ENCODE results near the gene DCUN1D4. TPM values are rescaled to one million over a fixed set of nuclear protein-coding genes. Genes with fewer than 3 reads are reported as not detected.

The DCUN1D4 gene
- total RNA-seq, 2 donors from 2014 or later, result 45.6 to 46.7 TPM

DNA sequence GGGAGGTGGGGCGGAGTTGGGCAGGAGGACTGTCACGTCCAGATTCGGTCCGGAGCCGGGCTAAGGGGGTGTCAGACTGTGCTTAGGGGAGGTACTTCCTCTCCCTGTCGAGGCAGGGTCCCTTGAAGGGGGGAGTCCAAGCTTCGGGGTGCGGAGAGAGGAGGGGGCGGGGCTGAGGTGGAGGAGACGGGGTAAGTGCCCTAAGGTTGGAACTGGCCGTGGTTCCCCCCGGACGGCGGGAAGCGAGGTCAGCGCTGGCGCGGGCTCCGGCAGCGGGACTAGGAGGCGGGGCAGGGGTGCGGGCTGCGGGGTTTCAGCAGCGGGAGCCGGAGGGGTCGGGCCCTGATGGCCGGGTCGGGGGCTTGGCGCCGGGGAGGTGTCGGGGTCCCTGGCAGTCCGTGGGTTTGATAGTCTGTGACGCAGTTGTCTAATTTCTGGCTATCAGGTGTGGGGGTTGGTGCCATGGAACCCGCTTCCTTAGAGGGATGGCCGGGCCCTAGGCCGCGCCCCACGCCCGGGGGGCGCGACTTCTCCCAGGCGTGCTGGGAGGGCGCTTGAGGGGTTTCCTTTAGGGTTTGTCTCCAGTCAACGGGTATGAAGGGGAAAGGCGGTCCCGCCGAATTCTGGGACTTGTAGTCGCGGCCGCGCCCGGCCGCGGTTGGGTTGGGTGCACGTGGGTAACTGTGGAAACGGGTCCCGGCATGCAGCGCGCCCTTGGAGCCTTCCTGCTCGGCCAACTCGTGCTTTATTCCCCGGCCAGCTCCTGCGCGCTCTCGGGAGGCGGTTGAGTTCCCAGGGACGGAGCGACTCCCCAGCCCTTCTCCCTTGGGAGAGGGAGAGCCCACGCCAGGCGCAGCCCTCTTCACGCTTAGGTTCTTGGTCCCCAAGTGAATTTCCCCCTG, 1.5 kb downstream of the DCUN1D4 start:
- H3K27ac Mint-ChIP-seq, result peak overlapping the region; percentile 95
- peaks cover 2 to 3% of the 10 kb centered on the region in 2 donors for H3K36me3 Mint-ChIP-seq (ENCODE audit: insufficient read depth in 2 of 2)
- H3K27me3 Mint-ChIP-seq (ENCODE audit: low read depth), result no peaks in the 10 kb centered on the region
- peak; percentile 30 to 32 for ATAC-seq (replicated peaks in 1 of 2)
- H3K4me3 Mint-ChIP-seq, result peak overlapping the region; percentile 84 to 91
- peak; percentile 77 to 78 for DNase-seq
- no peaks in the 10 kb centered on the region for H3K9me3 Mint-ChIP-seq
- H3K4me1 Mint-ChIP-seq (ENCODE audit: low read depth), result peaks cover 36% of the 10 kb centered on the region

DNA sequence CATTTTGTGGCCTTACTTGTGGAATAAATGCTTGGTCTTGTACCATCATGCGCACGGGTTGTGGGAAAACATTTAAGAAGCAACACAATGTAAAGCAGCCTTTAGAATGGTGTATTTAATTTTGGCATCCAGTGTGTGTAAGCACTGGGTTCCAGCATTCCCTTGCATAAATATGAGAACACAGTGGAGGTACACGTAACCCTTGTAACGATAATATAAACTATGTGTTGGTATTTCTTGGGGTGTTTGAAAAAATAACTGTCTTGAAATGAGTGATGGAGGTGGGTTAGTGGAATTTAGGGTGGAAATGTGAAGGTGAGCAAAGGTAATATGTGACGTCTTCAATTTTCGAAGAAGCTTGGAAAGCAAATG, 2.1 kb downstream of the DCUN1D4 start:
- H3K27ac Mint-ChIP-seq, result no peak overlapping the region
- ATAC-seq (replicated peaks in 1 of 2) (no peak), DNase-seq (no peak)
- peak overlapping the region; percentile 84 to 91 for H3K4me3 Mint-ChIP-seq
- H3K9me3 Mint-ChIP-seq, result no peaks in the 10 kb centered on the region
- H3K27me3 Mint-ChIP-seq (ENCODE audit: low read depth), result no peaks in the 10 kb centered on the region
- H3K36me3 Mint-ChIP-seq (ENCODE audit: insufficient read depth in 2 of 2), result peaks cover 2 to 5% of the 10 kb centered on the region in 2 donors
- peaks cover 39% of the 10 kb centered on the region for H3K4me1 Mint-ChIP-seq (ENCODE audit: low read depth)

DNA sequence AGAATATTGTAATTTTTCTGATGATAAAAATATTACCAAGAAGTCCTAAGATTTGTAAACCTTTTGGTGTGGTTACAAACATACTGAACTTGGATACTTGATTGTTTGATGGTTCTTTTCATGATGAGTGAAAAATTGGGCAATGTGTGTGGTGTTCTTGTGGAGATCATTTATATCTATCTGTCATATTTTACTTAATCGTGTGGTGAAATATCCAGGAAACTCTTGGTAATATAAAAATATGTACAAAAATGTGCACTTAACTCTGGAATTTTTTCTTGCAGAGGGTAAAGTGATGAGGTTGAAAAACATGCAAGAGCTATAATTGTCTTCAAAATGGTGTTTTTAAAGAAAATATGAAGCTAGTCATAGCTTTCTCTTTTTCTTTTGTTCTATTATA, 2.8 kb downstream of the DCUN1D4 start:
- no peak for ATAC-seq (replicated peaks in 1 of 2)
- no peak overlapping the region for H3K4me3 Mint-ChIP-seq

DNA sequence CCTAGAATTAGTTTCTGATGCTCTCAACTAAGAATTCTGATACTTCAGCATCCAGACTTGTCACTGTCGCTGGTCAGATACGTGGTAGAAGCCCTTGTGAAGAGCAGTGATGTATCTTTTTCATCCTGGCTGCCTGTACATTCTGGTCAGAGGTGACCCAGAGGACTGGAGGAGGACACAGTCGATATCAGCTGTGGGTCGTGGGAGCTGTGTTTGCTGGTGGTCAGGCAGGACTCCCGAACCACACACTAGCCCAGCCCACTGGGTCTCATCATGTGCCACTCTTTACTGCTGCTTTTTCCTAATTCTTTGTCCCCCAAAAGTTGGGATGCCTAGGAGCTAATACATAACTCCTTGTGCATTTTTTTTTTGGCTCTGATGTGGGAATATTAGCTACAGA, 6.5 kb downstream of the DCUN1D4 start:
- DNase-seq (no peak), ATAC-seq (replicated peaks in 1 of 2) (no peak)
- Mint-ChIP-seq H3K27ac (no peak overlapping the region), H3K4me3 (no peak overlapping the region), H3K36me3 (ENCODE audit: insufficient read depth in 2 of 2) (peaks cover 0 to 2% of the 10 kb centered on the region in 2 donors), H3K27me3 (ENCODE audit: low read depth) (no peaks in the 10 kb centered on the region), H3K4me1 (ENCODE audit: low read depth) (peaks cover 61% of the 10 kb centered on the region), H3K9me3 (no peaks in the 10 kb centered on the region)

More for the DNA sequence above, 2.8 kb downstream of the DCUN1D4 start:
- Mint-ChIP-seq H3K9me3 (no peaks in the 10 kb centered on the region), H3K36me3 (ENCODE audit: insufficient read depth in 2 of 2) (peaks cover 2 to 5% of the 10 kb centered on the region in 2 donors), H3K27me3 (ENCODE audit: low read depth) (no peaks in the 10 kb centered on the region), H3K4me1 (ENCODE audit: low read depth) (peaks cover 46% of the 10 kb centered on the region), H3K27ac (no peak overlapping the region)
- no peak for DNase-seq

DNA sequence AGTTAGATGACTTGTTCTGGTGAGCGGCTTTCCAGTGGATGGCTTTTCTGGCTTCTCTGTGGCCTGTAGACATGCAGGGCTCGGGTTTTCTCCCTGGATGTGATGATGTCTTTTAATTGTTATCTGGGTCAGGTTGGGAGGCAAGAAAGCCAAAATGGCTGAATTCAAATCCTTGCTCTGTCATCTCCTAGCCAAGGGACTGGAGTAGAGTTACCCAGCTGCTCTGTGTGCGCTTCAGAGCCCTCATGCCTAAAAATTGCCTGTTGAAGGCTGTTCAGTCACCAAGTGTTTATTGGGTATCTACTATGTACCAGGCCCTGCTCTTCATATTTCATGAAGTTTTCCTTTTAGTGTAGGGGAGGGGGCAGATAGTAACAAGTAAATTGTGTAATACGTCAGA, 7.3 kb downstream of the DCUN1D4 start:
- peaks cover 0 to 2% of the 10 kb centered on the region in 2 donors for H3K36me3 Mint-ChIP-seq (ENCODE audit: insufficient read depth in 2 of 2)
- no peaks in the 10 kb centered on the region for H3K9me3 Mint-ChIP-seq
- no peak overlapping the region for H3K27ac Mint-ChIP-seq
- no peaks in the 10 kb centered on the region for H3K27me3 Mint-ChIP-seq (ENCODE audit: low read depth)
- H3K4me1 Mint-ChIP-seq (ENCODE audit: low read depth), result peaks cover 57% of the 10 kb centered on the region
- ATAC-seq (replicated peaks in 1 of 2) (no peak), DNase-seq (no peak)
- no peak overlapping the region for H3K4me3 Mint-ChIP-seq

DNA sequence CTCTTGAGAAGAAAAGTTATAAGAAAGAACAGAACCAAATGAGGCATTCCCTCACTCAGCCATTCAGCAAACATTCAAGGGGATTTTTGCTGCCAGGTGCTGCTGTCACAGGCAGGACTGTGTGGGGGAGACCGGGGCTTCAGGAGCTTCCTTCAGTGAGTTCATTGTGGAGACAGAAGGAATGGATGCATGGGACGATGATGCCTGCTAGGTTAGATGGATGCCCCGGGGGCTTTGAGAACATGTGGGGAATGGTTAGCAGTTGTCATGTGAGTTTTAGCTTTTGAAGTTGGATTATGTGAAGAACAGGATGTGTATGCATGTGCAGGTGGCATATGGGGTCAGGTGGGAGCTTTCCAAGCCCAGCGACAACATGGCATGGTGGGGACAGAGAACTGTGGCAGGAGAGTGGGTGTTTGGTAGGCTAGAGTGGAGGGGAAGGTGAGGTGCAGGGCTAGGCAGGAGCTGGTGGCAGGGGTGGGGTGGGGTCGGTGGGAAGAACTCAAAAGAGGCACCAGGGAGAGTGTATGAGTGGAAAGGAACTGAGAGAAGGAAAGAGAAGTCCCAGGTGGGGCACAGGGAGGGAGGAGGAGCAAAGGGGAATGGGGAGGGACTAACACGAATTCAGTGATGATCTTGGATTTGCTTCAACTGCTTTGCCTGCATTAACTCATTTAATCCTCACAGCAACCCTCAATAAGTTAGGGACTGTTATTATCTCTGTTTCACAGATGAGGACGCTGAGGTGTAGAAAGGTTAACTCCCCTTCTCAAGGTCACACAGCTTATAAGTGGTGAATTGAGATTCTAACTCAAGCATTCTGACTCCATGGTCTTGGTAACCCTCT, 8.4 kb downstream of the DCUN1D4 start:
- Mint-ChIP-seq H3K27me3 (ENCODE audit: low read depth) (no peaks in the 10 kb centered on the region), H3K27ac (no peak overlapping the region)

DNA sequence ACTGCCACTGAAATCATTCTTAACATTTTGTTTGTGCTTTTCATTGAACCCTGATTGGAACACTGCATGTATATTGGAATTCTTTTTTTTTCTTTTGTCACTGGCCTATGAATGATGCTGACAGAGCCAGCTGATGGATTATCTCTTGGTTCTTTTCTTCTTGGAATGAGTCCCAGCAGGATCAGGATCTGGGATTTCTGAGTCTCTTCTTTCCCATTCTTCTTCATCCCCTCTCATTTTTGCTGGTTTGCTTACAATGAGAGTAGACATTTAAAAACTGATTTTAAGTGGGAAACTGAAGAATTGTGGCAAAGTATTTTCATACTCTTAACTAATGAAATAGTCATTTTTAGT, 9.0 kb downstream of the DCUN1D4 start:
- Mint-ChIP-seq H3K9me3 (no peaks in the 10 kb centered on the region), H3K27ac (no peak overlapping the region), H3K27me3 (ENCODE audit: low read depth) (no peaks in the 10 kb centered on the region), H3K4me3 (no peak overlapping the region), H3K36me3 (ENCODE audit: insufficient read depth in 2 of 2) (peaks cover 1 to 2% of the 10 kb centered on the region in 2 donors), H3K4me1 (ENCODE audit: low read depth) (peaks cover 44% of the 10 kb centered on the region)
- no peak for ATAC-seq (replicated peaks in 1 of 2)
- no peak for DNase-seq

More for the DNA sequence above, 8.4 kb downstream of the DCUN1D4 start:
- no peak overlapping the region for H3K4me3 Mint-ChIP-seq
- DNase-seq (no peak), ATAC-seq (replicated peaks in 1 of 2) (no peak)
- peaks cover 1 to 2% of the 10 kb centered on the region in 2 donors for H3K36me3 Mint-ChIP-seq (ENCODE audit: insufficient read depth in 2 of 2)
- H3K9me3 Mint-ChIP-seq, result no peaks in the 10 kb centered on the region
- H3K4me1 Mint-ChIP-seq (ENCODE audit: low read depth), result peaks cover 47% of the 10 kb centered on the region

DNA sequence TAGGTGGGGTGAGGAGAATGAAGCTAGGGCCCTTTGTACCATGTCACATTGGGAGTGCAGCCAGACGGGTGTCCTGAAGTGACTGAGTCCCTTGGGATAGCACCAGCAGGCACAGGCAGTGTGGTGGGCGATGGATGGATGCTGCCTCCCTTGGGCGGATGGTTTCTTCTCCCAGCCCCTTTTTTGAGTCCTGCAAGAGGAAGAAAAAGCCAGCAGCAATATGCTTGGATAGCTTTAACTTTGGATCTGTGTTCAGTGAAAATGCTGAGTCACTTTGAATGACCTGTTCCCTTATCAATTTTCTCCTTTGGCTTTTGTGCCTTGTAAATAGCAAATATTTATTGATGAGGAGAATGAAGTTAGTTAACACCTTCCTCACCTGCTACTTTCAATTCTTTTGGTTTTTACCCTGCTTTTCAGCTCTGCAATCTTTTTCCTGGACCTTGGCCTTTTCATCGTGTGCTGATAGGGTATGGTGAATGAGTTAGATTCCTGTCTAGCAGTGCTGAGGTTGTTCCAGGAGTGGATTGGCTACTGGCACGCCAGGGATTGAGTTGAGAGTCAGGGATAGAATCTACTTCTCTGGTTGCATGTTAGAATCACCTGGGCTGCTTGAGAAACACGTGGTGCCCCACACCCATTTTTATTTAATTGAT, 10.2 kb downstream of the DCUN1D4 start:
- Mint-ChIP-seq H3K4me3 (no peak overlapping the region), H3K27ac (no peak overlapping the region), H3K4me1 (ENCODE audit: low read depth) (peaks cover 42% of the 10 kb centered on the region)

DNA sequence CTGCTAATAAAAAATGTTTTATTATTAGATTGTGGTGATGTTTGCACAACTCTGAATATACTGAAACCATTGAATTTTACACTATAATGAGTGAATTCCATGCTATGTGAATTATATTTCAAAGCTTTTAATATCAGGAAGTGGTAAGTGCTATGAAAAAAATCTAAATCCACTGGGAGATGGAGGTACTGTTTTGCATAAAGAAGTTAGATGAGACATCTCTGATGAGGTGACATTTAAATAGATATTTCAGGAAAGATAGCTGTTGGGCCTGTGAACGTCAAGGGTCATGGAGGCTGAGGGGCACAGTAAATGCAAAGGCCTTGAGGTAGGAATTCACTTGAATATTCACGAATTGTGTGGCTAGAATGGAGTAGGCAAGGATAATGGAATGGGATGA, 12.3 kb downstream of the DCUN1D4 start:
- peak overlapping the region; percentile 47 for H3K27ac Mint-ChIP-seq
- no peaks in the 10 kb centered on the region for H3K9me3 Mint-ChIP-seq
- no peak for DNase-seq
- peaks cover 35% of the 10 kb centered on the region for H3K4me1 Mint-ChIP-seq (ENCODE audit: low read depth)
- H3K36me3 Mint-ChIP-seq (ENCODE audit: insufficient read depth in 2 of 2), result peaks cover 2 to 4% of the 10 kb centered on the region in 2 donors
- H3K4me3 Mint-ChIP-seq, result no peak overlapping the region
- no peak for ATAC-seq (replicated peaks in 1 of 2)
- no peaks in the 10 kb centered on the region for H3K27me3 Mint-ChIP-seq (ENCODE audit: low read depth)

More for the DNA sequence above, 10.2 kb downstream of the DCUN1D4 start:
- Mint-ChIP-seq H3K27me3 (ENCODE audit: low read depth) (no peaks in the 10 kb centered on the region), H3K36me3 (ENCODE audit: insufficient read depth in 2 of 2) (peaks cover 3 to 4% of the 10 kb centered on the region in 2 donors), H3K9me3 (no peaks in the 10 kb centered on the region)
- ATAC-seq (replicated peaks in 1 of 2), result no peak
- no peak for DNase-seq

DNA sequence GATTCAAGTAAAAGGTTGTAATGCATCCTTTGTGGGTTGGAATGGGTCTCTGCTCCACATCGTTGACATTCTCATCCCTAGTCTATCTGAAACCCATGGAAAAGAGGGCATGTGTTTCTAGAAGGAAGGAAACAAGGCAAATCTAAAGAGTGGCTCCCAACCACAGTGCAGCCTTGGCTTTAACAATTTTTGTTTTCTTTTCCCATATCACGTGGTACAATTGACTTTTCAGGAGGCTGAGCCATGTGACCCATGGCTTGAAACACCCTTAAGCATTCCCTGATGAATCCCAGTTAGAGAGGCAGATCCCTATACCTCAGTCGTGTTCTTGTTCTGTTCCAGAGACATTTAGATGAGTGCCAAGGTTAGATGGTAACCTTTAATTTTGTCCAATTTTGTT, 12.8 kb downstream of the DCUN1D4 start:
- no peaks in the 10 kb centered on the region for H3K27me3 Mint-ChIP-seq (ENCODE audit: low read depth)
- ATAC-seq (replicated peaks in 1 of 2) (no peak), DNase-seq (no peak)
- peaks cover 30% of the 10 kb centered on the region for H3K4me1 Mint-ChIP-seq (ENCODE audit: low read depth)
- H3K27ac Mint-ChIP-seq, result no peak overlapping the region
- no peak overlapping the region for H3K4me3 Mint-ChIP-seq
- H3K36me3 Mint-ChIP-seq (ENCODE audit: insufficient read depth in 2 of 2), result peaks cover 2 to 6% of the 10 kb centered on the region in 2 donors
- H3K9me3 Mint-ChIP-seq, result no peaks in the 10 kb centered on the region

DNA sequence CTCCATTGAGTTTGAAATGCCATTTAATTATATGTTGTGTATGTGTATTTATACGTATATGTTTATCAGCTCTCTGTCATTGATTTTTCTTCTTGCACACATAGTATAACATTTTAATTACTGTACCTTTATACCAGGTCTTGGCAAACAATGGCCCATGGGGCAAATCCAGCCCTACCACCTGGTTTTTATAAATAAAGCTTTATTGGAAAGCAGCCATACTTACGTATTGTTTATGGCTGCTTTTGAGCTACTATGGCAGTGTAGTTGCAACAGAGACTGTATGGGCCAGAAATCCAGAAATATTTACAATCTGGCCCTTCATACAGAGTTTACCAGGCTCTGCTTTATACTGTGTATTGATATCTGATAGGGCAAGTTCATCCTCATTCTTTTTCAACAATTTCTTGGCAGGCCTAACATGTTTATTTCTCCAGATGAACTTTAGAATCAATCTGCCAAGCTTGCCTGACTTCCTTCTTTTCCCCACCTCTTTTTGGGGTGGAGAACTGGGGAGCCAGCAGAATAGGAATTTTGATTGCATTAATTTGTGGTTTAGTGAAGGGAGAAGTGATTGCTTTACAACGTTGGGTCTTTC, 15.8 kb downstream of the DCUN1D4 start:
- peaks cover 2 to 8% of the 10 kb centered on the region in 2 donors for H3K36me3 Mint-ChIP-seq (ENCODE audit: insufficient read depth in 2 of 2)
- no peaks in the 10 kb centered on the region for H3K9me3 Mint-ChIP-seq
- no peak for DNase-seq
- H3K4me1 Mint-ChIP-seq (ENCODE audit: low read depth), result peaks cover 15% of the 10 kb centered on the region
- no peak for ATAC-seq (replicated peaks in 1 of 2)
- H3K27ac Mint-ChIP-seq, result no peak overlapping the region
- no peaks in the 10 kb centered on the region for H3K27me3 Mint-ChIP-seq (ENCODE audit: low read depth)
- H3K4me3 Mint-ChIP-seq, result no peak overlapping the region

DNA sequence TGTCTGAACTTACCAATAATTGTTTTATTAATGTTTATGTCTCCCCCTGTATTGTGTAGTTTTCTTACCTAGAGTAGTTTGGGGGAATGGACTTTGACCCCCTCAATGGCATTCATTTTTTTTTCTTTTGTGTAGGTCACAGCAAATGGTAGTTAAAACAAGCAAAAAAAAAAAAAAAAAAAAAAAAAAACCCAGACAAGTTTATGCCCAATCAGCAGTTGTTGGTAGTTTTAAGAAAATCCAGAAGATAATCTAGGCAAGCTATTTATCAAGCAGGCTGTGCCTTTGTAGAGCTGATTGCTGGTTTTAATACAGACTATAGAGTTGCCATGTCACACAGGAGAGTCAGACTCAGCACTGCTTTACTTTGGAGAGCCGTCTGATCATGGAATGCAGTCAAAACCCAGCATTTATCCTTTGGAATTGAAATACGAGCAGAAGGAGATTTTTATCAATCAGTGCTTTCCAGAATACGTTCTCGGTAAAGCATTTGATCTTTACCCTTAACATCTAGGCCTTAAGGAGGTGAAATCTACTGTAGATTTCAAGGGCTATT, 16.6 kb downstream of the DCUN1D4 start:
- no peak for DNase-seq
- ATAC-seq (replicated peaks in 1 of 2), result no peak
- Mint-ChIP-seq H3K4me3 (no peak overlapping the region), H3K36me3 (ENCODE audit: insufficient read depth in 2 of 2) (peaks cover 2 to 8% of the 10 kb centered on the region in 2 donors), H3K9me3 (no peaks in the 10 kb centered on the region), H3K27ac (no peak overlapping the region), H3K27me3 (ENCODE audit: low read depth) (no peaks in the 10 kb centered on the region), H3K4me1 (ENCODE audit: low read depth) (peaks cover 10% of the 10 kb centered on the region)

Measured in activated T-cell treated with anti-CD3 and anti-CD28 coated beads, Interleukin-2, amount 50 U/mL, for 72 hours (primary cell).